Suppressor macrophage treated with lipopolysaccharide for 4 hours (primary cell): ENCODE measurements around the gene FBRS.
"Not testable (repeated sequence)": the region's sequence is repeated elsewhere in the genome, so short reads cannot be mapped to it uniquely, and the experiment has no call there.

Experiments used
- DNase-seq: peaks from one replicate; pipeline ENCODE4 v3.0.0-alpha.2; 2020

Gene FBRS

GRCh38 chr16:30700491-30700890 is 42.3 kb downstream of the FBRS start:
- DNase-seq, result no peak

GRCh38 chr16:30700971-30701370 is 42.7 kb downstream of the FBRS start:
- no peak for DNase-seq

- DNase-seq, result not testable (repeated sequence)
These were observed 44.8 kb downstream of the FBRS start for GRCh38 chr16:30703071-30703470.

DNA sequence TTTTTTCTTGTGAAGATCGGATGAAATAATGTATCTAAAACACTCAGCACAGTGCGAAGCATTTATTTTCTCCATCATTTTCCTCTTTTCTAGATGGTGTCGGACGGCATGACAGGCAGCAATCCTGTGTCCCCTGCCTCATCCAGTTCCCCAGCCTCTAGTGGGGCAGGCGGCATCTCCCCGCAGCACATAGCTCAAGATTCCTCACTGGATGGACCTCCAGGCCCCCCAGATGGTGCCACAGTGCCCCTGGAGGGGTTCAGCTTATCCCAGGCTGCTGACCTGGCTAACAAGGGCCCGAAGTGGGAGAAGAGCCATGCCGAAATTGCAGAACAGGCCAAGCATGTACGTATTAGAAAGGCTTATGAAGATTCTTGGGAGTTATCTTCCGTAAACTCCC is 45.7 kb downstream of the FBRS start:
- DNase-seq, result no peak

DNA sequence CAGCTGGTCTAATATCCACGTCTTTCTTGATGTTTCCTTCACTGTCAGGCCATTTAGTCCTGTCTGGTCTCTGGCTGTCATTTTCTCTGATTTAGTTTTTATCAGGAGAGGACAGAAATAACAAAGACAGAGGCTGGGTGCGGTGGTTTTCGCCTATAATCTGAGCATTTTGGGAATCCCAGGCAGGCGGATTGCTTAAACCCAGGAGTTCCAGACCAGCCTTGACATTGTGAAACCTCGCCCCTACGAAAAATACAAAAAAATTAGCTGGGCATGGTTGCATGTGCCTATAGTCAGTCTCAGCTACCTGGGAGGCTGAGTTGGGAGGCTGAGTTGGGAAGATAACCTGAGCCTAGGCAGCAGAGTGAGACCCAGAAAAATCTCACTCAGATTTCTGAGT is 47.8 kb downstream of the FBRS start:
- no peak for DNase-seq

- no peak for DNase-seq
These were observed 52.7 kb downstream of the FBRS start for GRCh38 chr16:30710971-30711370.

DNA sequence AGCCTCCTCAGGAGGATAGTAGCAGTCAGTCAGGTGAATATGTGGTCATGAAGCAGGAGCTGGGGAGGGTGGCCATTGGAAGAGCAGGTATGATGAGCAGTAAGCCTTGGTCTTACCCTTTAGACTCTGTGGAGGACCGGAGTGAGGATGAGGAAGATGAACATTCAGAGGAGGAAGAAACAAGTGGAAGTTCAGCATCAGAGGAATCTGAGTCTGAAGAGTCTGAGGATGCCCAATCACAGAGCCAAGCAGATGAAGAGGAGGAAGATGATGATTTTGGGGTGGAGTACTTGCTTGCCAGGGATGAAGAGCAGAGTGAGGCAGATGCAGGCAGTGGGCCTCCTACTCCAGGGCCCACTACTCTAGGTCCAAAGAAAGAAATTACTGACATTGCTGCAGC is 53.5 kb downstream of the FBRS start:
- no peak for DNase-seq

DNA sequence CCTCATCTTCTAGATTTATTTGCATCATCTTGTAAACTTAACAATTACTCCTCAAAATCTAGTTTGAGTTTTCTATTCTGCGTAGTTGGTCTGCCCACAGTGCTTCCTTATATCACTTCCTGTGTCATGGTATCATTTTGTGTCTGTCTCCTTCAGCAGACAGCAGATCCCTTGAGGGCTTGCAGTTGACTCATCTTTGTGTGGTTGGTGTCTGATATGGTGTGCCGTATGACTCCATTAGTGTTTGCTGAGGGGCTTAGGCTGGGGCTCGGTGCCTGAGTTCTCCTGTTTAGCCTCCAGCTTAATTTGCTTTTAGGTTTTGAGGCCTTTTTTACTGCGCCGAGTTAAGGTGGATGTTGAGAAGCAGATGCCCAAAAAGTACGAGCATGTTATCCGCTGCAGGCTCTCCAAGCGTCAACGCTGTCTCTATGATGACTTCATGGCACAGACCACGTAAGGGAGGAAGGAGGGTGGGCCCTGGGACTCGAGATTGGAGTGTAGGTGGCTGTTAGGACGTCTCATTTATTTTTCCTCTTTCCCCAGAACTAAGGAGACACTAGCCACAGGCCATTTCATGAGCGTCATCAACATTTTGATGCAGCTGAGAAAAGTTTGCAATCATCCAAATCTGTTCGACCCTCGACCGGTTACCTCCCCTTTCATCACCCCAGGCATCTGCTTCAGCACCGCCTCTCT is 57.7 kb downstream of the FBRS start:
- peak; percentile 88 for DNase-seq

DNA sequence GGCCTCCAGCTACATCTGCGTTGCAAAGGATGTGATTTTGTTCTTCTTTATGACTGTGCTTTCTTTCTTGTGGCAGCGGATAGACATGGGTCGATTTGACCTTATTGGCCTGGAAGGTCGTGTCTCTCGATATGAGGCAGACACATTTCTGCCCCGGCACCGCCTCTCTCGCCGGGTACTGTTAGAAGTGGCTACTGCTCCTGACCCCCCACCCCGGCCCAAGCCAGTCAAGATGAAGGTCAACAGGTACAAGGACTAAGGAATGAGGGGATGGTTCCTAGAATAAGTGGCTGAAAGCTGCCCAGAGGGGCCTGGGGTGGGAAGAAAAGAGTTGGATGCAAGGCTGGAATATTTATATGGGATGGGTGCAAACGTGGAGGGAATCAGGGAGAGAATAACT is 61.9 kb downstream of the FBRS start:
- DNase-seq, result no peak
